ENCODE measurements around the gene CFAP52.

DNA sequence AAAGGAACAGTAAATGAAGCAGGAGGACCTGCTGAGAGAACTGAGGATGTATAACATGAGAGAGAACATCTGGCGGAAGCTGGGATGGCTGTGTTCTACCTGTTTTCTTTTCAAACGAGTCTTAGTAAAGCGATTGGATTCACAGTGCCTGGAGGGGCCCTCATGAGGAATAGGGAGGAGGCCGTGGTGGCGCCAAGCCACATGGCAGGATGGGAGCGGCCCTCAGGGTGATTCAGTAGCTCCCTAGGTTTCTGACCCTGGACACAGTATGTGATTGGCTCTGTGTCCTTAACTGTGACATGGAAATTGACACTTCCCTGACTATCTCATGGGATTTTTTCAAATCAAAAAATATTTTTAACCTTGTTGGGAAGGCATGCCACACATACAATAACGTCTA, 101.0 kb downstream of the CFAP52 start:
- TF ChIP-seq, protein P1, sequence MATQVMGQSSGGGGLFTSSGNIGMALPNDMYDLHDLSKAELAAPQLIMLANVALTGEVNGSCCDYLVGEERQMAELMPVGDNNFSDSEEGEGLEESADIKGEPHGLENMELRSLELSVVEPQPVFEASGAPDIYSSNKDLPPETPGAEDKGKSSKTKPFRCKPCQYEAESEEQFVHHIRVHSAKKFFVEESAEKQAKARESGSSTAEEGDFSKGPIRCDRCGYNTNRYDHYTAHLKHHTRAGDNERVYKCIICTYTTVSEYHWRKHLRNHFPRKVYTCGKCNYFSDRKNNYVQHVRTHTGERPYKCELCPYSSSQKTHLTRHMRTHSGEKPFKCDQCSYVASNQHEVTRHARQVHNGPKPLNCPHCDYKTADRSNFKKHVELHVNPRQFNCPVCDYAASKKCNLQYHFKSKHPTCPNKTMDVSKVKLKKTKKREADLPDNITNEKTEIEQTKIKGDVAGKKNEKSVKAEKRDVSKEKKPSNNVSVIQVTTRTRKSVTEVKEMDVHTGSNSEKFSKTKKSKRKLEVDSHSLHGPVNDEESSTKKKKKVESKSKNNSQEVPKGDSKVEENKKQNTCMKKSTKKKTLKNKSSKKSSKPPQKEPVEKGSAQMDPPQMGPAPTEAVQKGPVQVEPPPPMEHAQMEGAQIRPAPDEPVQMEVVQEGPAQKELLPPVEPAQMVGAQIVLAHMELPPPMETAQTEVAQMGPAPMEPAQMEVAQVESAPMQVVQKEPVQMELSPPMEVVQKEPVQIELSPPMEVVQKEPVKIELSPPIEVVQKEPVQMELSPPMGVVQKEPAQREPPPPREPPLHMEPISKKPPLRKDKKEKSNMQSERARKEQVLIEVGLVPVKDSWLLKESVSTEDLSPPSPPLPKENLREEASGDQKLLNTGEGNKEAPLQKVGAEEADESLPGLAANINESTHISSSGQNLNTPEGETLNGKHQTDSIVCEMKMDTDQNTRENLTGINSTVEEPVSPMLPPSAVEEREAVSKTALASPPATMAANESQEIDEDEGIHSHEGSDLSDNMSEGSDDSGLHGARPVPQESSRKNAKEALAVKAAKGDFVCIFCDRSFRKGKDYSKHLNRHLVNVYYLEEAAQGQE (IDR thresholded peaks at IDR 0.05; ENCODE audit: insufficient replicate concordance, low read depth): no peak
- TF ChIP-seq, protein P2, sequence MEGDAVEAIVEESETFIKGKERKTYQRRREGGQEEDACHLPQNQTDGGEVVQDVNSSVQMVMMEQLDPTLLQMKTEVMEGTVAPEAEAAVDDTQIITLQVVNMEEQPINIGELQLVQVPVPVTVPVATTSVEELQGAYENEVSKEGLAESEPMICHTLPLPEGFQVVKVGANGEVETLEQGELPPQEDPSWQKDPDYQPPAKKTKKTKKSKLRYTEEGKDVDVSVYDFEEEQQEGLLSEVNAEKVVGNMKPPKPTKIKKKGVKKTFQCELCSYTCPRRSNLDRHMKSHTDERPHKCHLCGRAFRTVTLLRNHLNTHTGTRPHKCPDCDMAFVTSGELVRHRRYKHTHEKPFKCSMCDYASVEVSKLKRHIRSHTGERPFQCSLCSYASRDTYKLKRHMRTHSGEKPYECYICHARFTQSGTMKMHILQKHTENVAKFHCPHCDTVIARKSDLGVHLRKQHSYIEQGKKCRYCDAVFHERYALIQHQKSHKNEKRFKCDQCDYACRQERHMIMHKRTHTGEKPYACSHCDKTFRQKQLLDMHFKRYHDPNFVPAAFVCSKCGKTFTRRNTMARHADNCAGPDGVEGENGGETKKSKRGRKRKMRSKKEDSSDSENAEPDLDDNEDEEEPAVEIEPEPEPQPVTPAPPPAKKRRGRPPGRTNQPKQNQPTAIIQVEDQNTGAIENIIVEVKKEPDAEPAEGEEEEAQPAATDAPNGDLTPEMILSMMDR (IDR thresholded peaks at IDR 0.05; ENCODE audit: insufficient read depth, low read length): no peak
- TF ChIP-seq GABPA (IDR thresholded peaks at IDR 0.05; ENCODE audit: low read depth) (no peak), SPI1 (IDR thresholded peaks at IDR 0.05; ENCODE audit: borderline replicate concordance, low read depth) (no peak)

Data from HL-60 (cell line).